Heart left ventricle (tissue), 13 donors: ENCODE results near the gene EPS8.

Source experiments
- POLR2A ChIP-seq, 2 donors: fragments of 450-650 bp; IDR thresholded peaks; one replicate each; pipeline ENCODE4 v1.6.1; 2017; ENCODE audit warnings: antibody characterized with exemption in 2 of 2, mild to moderate bottlenecking in 2 of 2, moderate library complexity in 2 of 2
- TF ChIP-seq, protein P1 (sequence below), 12 donors: fragments of 200-600 bp; sonication (generic) in 4 of 12; IDR thresholded peaks; one replicate each; pipeline versions ENCODE4 v1.5.0 to v1.8.0; 2018 to 2022; ENCODE audit warnings: antibody characterized with exemption in 12 of 12, mild to moderate bottlenecking in 5 of 12
- donor health status: ischemic (EF 13 %, LVEDD 7.1; RV severe dilation, severe dysfunction).
- donor health status: DM: no; HTN: yes; CAD: no.
- donor health status: DM: no; HTN: no; CAD: no.
- donor health status: ischemic (EF 25% LVEDD 6.9; RV normal size, moderate dysfunction).
- donor health status: ischemic (EF 25% LVEDD 5.7; RV mildly dilated, moderate dysfunction).
- donor health status: ischemic (EF 35%, LVEDD 5.7; RV mildly dilated, moderate dysfunction).
- donor health status: nonischemic (EF 11% LVEDD 7.7; RV severe dilation, severe dysfunction).
- donor health status: DM: yes; HTN: yes; CAD: no.
- donor health status: PGD.
- donor health status: ischemic (EF 29% LVEDD 5.4; RV normal size, mild dysfunction).
- donor health status: nonischemic (EF 23%, LVEDD 6.1; RV moderate dilation, normal function).

DNA sequence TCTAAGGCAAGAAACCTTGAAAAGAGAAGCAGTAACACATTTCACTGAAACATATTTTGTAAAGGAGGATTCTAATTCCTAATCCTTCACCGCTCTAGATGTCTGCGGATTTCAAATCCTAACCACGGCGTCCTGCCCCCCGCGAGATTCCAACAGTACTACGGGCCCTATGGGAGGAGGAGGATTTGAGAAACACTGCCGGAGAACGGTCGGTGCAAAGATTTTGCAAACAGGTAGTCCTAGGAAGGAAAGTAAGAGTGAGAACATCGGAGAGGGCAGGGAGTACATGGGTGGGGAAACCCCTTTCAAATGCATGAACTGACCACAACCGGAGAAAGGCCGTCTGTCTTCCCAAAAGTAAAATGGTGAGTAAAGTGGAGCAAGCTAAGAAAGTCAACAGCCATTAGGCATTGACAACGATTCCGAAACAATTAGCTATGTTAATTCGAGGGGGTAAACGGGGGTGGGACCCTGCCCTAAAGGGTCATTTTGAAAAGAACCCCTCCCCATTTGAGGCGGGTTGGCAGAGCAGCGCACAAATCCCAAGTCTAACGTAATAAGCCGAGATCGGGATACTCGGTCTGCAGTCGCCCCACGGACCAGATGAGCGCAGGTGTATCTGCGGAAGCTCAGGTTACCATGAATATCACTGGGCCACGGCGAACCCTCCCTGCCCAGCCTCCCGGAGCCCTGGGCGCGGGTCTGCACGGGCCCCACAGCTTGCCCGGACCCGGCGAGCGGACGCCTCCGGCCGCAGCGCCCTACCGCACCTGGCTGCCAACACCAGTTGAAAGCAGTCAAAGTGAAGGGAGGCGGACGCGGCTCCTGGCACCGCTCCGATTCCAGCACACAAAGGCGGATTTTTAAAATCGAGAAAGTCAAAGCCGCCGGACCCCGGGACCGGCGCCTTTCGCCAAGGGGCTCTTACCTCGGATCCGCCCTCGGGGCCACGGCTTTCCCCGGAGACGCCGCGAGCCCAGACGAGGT, 662 bp downstream of the EPS8 start:
- TF ChIP-seq, protein P1, sequence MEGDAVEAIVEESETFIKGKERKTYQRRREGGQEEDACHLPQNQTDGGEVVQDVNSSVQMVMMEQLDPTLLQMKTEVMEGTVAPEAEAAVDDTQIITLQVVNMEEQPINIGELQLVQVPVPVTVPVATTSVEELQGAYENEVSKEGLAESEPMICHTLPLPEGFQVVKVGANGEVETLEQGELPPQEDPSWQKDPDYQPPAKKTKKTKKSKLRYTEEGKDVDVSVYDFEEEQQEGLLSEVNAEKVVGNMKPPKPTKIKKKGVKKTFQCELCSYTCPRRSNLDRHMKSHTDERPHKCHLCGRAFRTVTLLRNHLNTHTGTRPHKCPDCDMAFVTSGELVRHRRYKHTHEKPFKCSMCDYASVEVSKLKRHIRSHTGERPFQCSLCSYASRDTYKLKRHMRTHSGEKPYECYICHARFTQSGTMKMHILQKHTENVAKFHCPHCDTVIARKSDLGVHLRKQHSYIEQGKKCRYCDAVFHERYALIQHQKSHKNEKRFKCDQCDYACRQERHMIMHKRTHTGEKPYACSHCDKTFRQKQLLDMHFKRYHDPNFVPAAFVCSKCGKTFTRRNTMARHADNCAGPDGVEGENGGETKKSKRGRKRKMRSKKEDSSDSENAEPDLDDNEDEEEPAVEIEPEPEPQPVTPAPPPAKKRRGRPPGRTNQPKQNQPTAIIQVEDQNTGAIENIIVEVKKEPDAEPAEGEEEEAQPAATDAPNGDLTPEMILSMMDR (IDR thresholded peaks at IDR 0.05), result peak in 1 of 12 donors; percentile 8
- no peak for TF ChIP-seq POLR2A (IDR thresholded peaks at IDR 0.05)
